Measurements from ENCODE around the gene TEX29. TPM values are rescaled to one million over a fixed set of nuclear protein-coding genes. Genes with fewer than 3 reads are reported as not detected.

TEX29 gene
- total RNA-seq, 1 experiment from 2014 or later: not detected

- no peaks in the 10 kb centered on the region for H3K9me3 ChIP-seq (ENCODE audit: low read length)
- DNase-seq: no peak
- no peak overlapping the region for H3K4me2 ChIP-seq (ENCODE audit: low read depth, low read length, poor library complexity, severe bottlenecking)
- H3K36me3 ChIP-seq (ENCODE audit: insufficient read depth, low read length): peaks cover 28% of the 10 kb centered on the region
- no peak overlapping the region for H3K4me3 ChIP-seq (ENCODE audit: low read length)
- no peaks in the 10 kb centered on the region for H3K79me2 ChIP-seq (ENCODE audit: low read length)
- no peak overlapping the region for H3K9ac ChIP-seq (ENCODE audit: low read length)
- no peaks in the 10 kb centered on the region for H3K27me3 ChIP-seq (ENCODE audit: low read length)
- no peak overlapping the region for H3K27ac ChIP-seq (ENCODE audit: low read length)
- H2AFZ ChIP-seq (ENCODE audit: low read length): no peak overlapping the region
- H3K9me2 ChIP-seq (replicated peaks; ENCODE audit: insufficient read depth, low read length): no peaks in the 10 kb centered on the region
- H4K20me1 ChIP-seq (ENCODE audit: insufficient read depth, low read depth, low read length): no peaks in the 10 kb centered on the region
- H3K4me1 ChIP-seq (ENCODE audit: low read length): no peaks in the 10 kb centered on the region
These were observed 24.2 kb downstream of the TEX29 start for GRCh38 chr13:111344471-111345191.

GRCh38 chr13:111345682-111346081, 25.2 kb downstream of the TEX29 start:
- no peaks in the 10 kb centered on the region for H3K9me3 ChIP-seq (ENCODE audit: low read length)
- peaks cover 26% of the 10 kb centered on the region for H3K36me3 ChIP-seq (ENCODE audit: insufficient read depth, low read length)

GRCh38 chr13:111346101-111346680, 25.7 kb downstream of the TEX29 start:
- H3K9ac ChIP-seq (ENCODE audit: low read length): no peak overlapping the region
- no peaks in the 10 kb centered on the region for H3K4me1 ChIP-seq (ENCODE audit: low read length)
- H3K9me3 ChIP-seq (ENCODE audit: low read length): no peaks in the 10 kb centered on the region
- H3K36me3 ChIP-seq (ENCODE audit: insufficient read depth, low read length): peaks cover 26% of the 10 kb centered on the region
- DNase-seq: no peak
- H3K9me2 ChIP-seq (replicated peaks; ENCODE audit: insufficient read depth, low read length): no peaks in the 10 kb centered on the region
- H2AFZ ChIP-seq (ENCODE audit: low read length): no peak overlapping the region
- H4K20me1 ChIP-seq (ENCODE audit: insufficient read depth, low read depth, low read length): no peaks in the 10 kb centered on the region
- no peaks in the 10 kb centered on the region for H3K79me2 ChIP-seq (ENCODE audit: low read length)
- H3K4me2 ChIP-seq (ENCODE audit: low read depth, low read length, poor library complexity, severe bottlenecking): no peak overlapping the region
- H3K27me3 ChIP-seq (ENCODE audit: low read length): no peaks in the 10 kb centered on the region
- no peak overlapping the region for H3K27ac ChIP-seq (ENCODE audit: low read length)
- H3K4me3 ChIP-seq (ENCODE audit: low read length): no peak overlapping the region

More at GRCh38 chr13:111345682-111346081, 25.2 kb downstream of the TEX29 start:
- H3K27ac ChIP-seq (ENCODE audit: low read length): no peak overlapping the region
- H3K27me3 ChIP-seq (ENCODE audit: low read length): no peaks in the 10 kb centered on the region
- H3K4me1 ChIP-seq (ENCODE audit: low read length): no peaks in the 10 kb centered on the region
- H3K79me2 ChIP-seq (ENCODE audit: low read length): no peaks in the 10 kb centered on the region
- no peak for DNase-seq
- H3K9me2 ChIP-seq (replicated peaks; ENCODE audit: insufficient read depth, low read length): no peaks in the 10 kb centered on the region
- H3K4me2 ChIP-seq (ENCODE audit: low read depth, low read length, poor library complexity, severe bottlenecking): no peak overlapping the region
- no peak overlapping the region for H3K4me3 ChIP-seq (ENCODE audit: low read length)
- no peak overlapping the region for H2AFZ ChIP-seq (ENCODE audit: low read length)
- H3K9ac ChIP-seq (ENCODE audit: low read length): no peak overlapping the region
- H4K20me1 ChIP-seq (ENCODE audit: insufficient read depth, low read depth, low read length): no peaks in the 10 kb centered on the region

- H3K27ac ChIP-seq (ENCODE audit: low read length): no peak overlapping the region
- H3K27me3 ChIP-seq (ENCODE audit: low read length): no peaks in the 10 kb centered on the region
These were observed 27.0 kb downstream of the TEX29 start for GRCh38 chr13:111347438-111347837.

GRCh38 chr13:111353508-111353907, 33.1 kb downstream of the TEX29 start:
- DNase-seq: no peak
- Histone ChIP-seq H3K4me1 (ENCODE audit: low read length) (no peaks in the 10 kb centered on the region), H2AFZ (ENCODE audit: low read length) (no peak overlapping the region), H3K9me2 (replicated peaks; ENCODE audit: insufficient read depth, low read length) (no peaks in the 10 kb centered on the region), H3K79me2 (ENCODE audit: low read length) (no peaks in the 10 kb centered on the region), H3K4me3 (ENCODE audit: low read length) (no peak overlapping the region), H3K27ac (ENCODE audit: low read length) (no peak overlapping the region), H3K9me3 (ENCODE audit: low read length) (no peaks in the 10 kb centered on the region), H4K20me1 (ENCODE audit: insufficient read depth, low read depth, low read length) (0 out of 2 replicates have a peak, but pooled peaks cover 4% of the 10 kb centered on the region), H3K27me3 (ENCODE audit: low read length) (no peaks in the 10 kb centered on the region), H3K4me2 (ENCODE audit: low read depth, low read length, poor library complexity, severe bottlenecking) (no peak overlapping the region), H3K36me3 (ENCODE audit: insufficient read depth, low read length) (no peaks in the 10 kb centered on the region), H3K9ac (ENCODE audit: low read length) (no peak overlapping the region)

More at GRCh38 chr13:111347438-111347837, 27.0 kb downstream of the TEX29 start:
- H3K79me2 ChIP-seq (ENCODE audit: low read length): no peaks in the 10 kb centered on the region
- H3K4me1 ChIP-seq (ENCODE audit: low read length): no peaks in the 10 kb centered on the region
- no peaks in the 10 kb centered on the region for H3K9me2 ChIP-seq (replicated peaks; ENCODE audit: insufficient read depth, low read length)
- H3K36me3 ChIP-seq (ENCODE audit: insufficient read depth, low read length): peaks cover 26% of the 10 kb centered on the region
- no peak overlapping the region for H3K4me3 ChIP-seq (ENCODE audit: low read length)
- H3K9me3 ChIP-seq (ENCODE audit: low read length): no peaks in the 10 kb centered on the region
- no peaks in the 10 kb centered on the region for H4K20me1 ChIP-seq (ENCODE audit: insufficient read depth, low read depth, low read length)
- H2AFZ ChIP-seq (ENCODE audit: low read length): no peak overlapping the region
- DNase-seq: no peak
- H3K4me2 ChIP-seq (ENCODE audit: low read depth, low read length, poor library complexity, severe bottlenecking): no peak overlapping the region
- no peak overlapping the region for H3K9ac ChIP-seq (ENCODE audit: low read length)

- Histone ChIP-seq H3K9me2 (replicated peaks; ENCODE audit: insufficient read depth, low read length) (no peaks in the 10 kb centered on the region), H3K4me3 (ENCODE audit: low read length) (no peak overlapping the region), H3K9ac (ENCODE audit: low read length) (no peak overlapping the region), H2AFZ (ENCODE audit: low read length) (no peak overlapping the region), H3K9me3 (ENCODE audit: low read length) (no peaks in the 10 kb centered on the region), H4K20me1 (ENCODE audit: insufficient read depth, low read depth, low read length) (0 out of 2 replicates have a peak, but pooled peaks cover 4% of the 10 kb centered on the region), H3K4me2 (ENCODE audit: low read depth, low read length, poor library complexity, severe bottlenecking) (no peak overlapping the region), H3K36me3 (ENCODE audit: insufficient read depth, low read length) (no peaks in the 10 kb centered on the region), H3K27ac (ENCODE audit: low read length) (no peak overlapping the region), H3K4me1 (ENCODE audit: low read length) (no peaks in the 10 kb centered on the region), H3K27me3 (ENCODE audit: low read length) (no peaks in the 10 kb centered on the region), H3K79me2 (ENCODE audit: low read length) (no peaks in the 10 kb centered on the region)
- no peak for DNase-seq
These were observed 34.3 kb downstream of the TEX29 start for GRCh38 chr13:111354789-111355188.

GRCh38 chr13:111356795-111357194, 36.4 kb downstream of the TEX29 start:
- Histone ChIP-seq H3K27ac (ENCODE audit: low read length) (no peak overlapping the region), H4K20me1 (ENCODE audit: insufficient read depth, low read depth, low read length) (0 out of 2 replicates have a peak, but pooled peaks cover 4% of the 10 kb centered on the region), H3K9me2 (replicated peaks; ENCODE audit: insufficient read depth, low read length) (no peaks in the 10 kb centered on the region), H3K4me1 (ENCODE audit: low read length) (no peaks in the 10 kb centered on the region), H3K9ac (ENCODE audit: low read length) (no peak overlapping the region), H3K36me3 (ENCODE audit: insufficient read depth, low read length) (no peaks in the 10 kb centered on the region), H3K27me3 (ENCODE audit: low read length) (no peaks in the 10 kb centered on the region), H2AFZ (ENCODE audit: low read length) (no peak overlapping the region), H3K79me2 (ENCODE audit: low read length) (no peaks in the 10 kb centered on the region), H3K9me3 (ENCODE audit: low read length) (no peaks in the 10 kb centered on the region), H3K4me3 (ENCODE audit: low read length) (no peak overlapping the region), H3K4me2 (ENCODE audit: low read depth, low read length, poor library complexity, severe bottlenecking) (no peak overlapping the region)
- no peak for DNase-seq

- Histone ChIP-seq H3K36me3 (ENCODE audit: insufficient read depth, low read length) (no peaks in the 10 kb centered on the region), H3K4me1 (ENCODE audit: low read length) (no peaks in the 10 kb centered on the region), H3K27ac (ENCODE audit: low read length) (no peak overlapping the region), H3K4me2 (ENCODE audit: low read depth, low read length, poor library complexity, severe bottlenecking) (no peak overlapping the region), H3K9me2 (replicated peaks; ENCODE audit: insufficient read depth, low read length) (no peaks in the 10 kb centered on the region), H3K9me3 (ENCODE audit: low read length) (no peaks in the 10 kb centered on the region), H4K20me1 (ENCODE audit: insufficient read depth, low read depth, low read length) (0 out of 2 replicates have a peak, but pooled peaks cover 4% of the 10 kb centered on the region), H3K9ac (ENCODE audit: low read length) (no peak overlapping the region), H3K79me2 (ENCODE audit: low read length) (no peaks in the 10 kb centered on the region), H3K4me3 (ENCODE audit: low read length) (no peak overlapping the region), H3K27me3 (ENCODE audit: low read length) (no peaks in the 10 kb centered on the region), H2AFZ (ENCODE audit: low read length) (no peak overlapping the region)
- no peak for DNase-seq
These were observed 38.9 kb downstream of the TEX29 start for GRCh38 chr13:111359237-111359915.
